MCF 10A (cell line): Measurements from ENCODE around the gene LRP3. TPM values are rescaled to one million over a fixed set of nuclear protein-coding genes. Genes with fewer than 3 reads are reported as not detected.

ENCODE experiments used
- BruUV-seq: library from RNA; stranded (reverse); fragments of 400-500 nt; replicated peaks from 2 replicates; lab custom pipeline; 2021; lab: Mats Ljungman, UMichigan
- CTCF ChIA-PET: fragments of 300-600 bp; sonication (Branson Sonifier 250); formaldehyde crosslinking; extraction: SDS; loops from one replicate; lab custom pipeline; 2021; ENCODE audit warnings: antibody characterized with exemption, inconsistent platforms; lab: Yijun Ruan, JAX
- POLR2A ChIA-PET: fragments of 300-600, 350-650 bp; sonication (Branson Sonifier 250); formaldehyde crosslinking; extraction: SDS; loops from one replicate; lab custom pipeline; 2020; ENCODE audit warnings: antibody characterized with exemption, inconsistent platforms; lab: Yijun Ruan, JAX
- DNase-seq: peaks from one replicate; pipeline ENCODE4 v3.0.0-alpha.2; 2018; ENCODE audit not compliant: unreplicated experiment
- H3K27ac Mint-ChIP-seq: one replicate; pipeline ENCODE4 v1.8.0; 2022; ENCODE audit warnings: mild to moderate bottlenecking, low read depth, mixed read lengths; ENCODE audit not compliant: unreplicated experiment
- H3K27me3 Mint-ChIP-seq: one replicate; pipeline ENCODE4 v1.8.0; 2022; ENCODE audit warnings: mixed read lengths; ENCODE audit not compliant: insufficient read depth, unreplicated experiment
- H3K36me3 Mint-ChIP-seq: one replicate; pipeline ENCODE4 v1.8.0; 2022; ENCODE audit warnings: mild to moderate bottlenecking, moderate library complexity, mixed read lengths; ENCODE audit not compliant: insufficient read depth, unreplicated experiment
- H3K4me1 Mint-ChIP-seq: one replicate; pipeline ENCODE4 v1.8.0; 2022; ENCODE audit warnings: mixed read lengths; ENCODE audit not compliant: insufficient read depth, unreplicated experiment
- H3K4me3 Mint-ChIP-seq: one replicate; pipeline ENCODE4 v1.8.0; 2022; ENCODE audit warnings: mild to moderate bottlenecking, moderate library complexity, mixed read lengths; ENCODE audit not compliant: unreplicated experiment
- H3K9me3 Mint-ChIP-seq: one replicate; pipeline ENCODE4 v1.8.0; 2022; ENCODE audit warnings: mixed read lengths; ENCODE audit not compliant: unreplicated experiment
- CTCF ChIP-seq: fragments of 200-600 bp; IDR thresholded peaks from one replicate; pipeline ENCODE4 v1.8.0; 2022; ENCODE audit warnings: antibody characterized with exemption, mild to moderate bottlenecking; ENCODE audit not compliant: unreplicated experiment
- intact Hi-C: fragments of 100-400 bp; cut with micrococcal nuclease; formaldehyde crosslinking; loops from 2 replicates; pipeline ENCODE4 v1.14.1; 2022
- total RNA-seq: library from RNA; stranded (reverse); gene quantifications from 2 replicates; pipeline ENCODE4 v1.2.3, GENCODE V29; 2022

Gene LRP3
- total RNA-seq, 1 experiment from 2014 or later = 7.7 TPM

GRCh38 chr19:33248553-33248953 lies 54.4 kb downstream of the LRP3 start:
- Mint-ChIP-seq H3K9me3 (no peaks in the 10 kb centered on the region), H3K27ac (no peak overlapping the region), H3K27me3 (peaks cover 8% of the 10 kb centered on the region), H3K4me3 (no peak overlapping the region), H3K36me3 (no peaks in the 10 kb centered on the region), H3K4me1 (no peaks in the 10 kb centered on the region)
- CTCF ChIA-PET = interaction anchor here (0.6 to 19.0 kb wide), 3 partner anchors 159 to 397 kb away, joined by 3 to 530 read pairs (median 6); partner anchors contain the start of gene GPATCH1
- POLR2A ChIA-PET = no interaction called here
- BruUV-seq = no TSS peak
- no peak for TF ChIP-seq CTCF
- no peak for DNase-seq
- intact Hi-C loops = no loop called here

DNA sequence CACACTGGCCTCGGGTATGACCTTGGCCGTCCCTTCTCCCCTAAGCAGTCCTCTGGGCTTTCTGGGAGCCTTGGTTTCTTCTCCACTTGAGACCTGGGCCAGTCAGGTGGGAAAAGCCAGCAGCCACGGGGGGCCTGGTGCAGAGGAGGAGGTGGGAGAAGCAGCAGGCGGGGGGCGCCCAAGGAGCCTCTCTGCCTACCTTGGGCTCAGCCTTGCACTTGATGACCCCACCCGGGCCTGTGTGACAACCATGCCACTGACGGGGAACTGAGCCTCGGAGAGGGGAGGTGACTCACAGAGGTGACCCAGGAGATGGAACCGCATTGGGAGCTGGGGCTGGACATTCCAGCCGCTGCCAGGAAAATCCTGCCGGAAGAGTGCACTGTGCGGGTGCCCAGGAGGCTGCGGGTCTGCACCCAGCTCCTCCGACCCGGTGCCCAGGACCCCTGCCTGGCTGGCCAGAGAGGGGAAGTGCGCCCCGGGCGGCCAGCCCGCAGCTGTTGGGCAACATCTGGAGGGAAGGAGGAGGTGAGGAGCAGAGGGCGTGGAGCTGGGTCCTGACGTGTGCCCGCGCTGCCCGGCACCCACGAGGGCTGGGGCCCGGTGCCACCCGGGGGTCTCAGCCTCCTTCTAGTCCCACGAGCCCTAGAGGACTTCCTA lies 55.0 kb downstream of the LRP3 start:
- H3K36me3 Mint-ChIP-seq = no peaks in the 10 kb centered on the region
- CTCF ChIA-PET = interaction anchor here (0.6 kb wide), 2 partner anchors 109 to 397 kb away, joined by 3 read pairs; no protein-coding TSS in a partner anchor
- H3K9me3 Mint-ChIP-seq = no peaks in the 10 kb centered on the region

GRCh38 chr19:33249740-33250366 lies 55.7 kb downstream of the LRP3 start:
- no peak overlapping the region for H3K4me3 Mint-ChIP-seq
- no peaks in the 10 kb centered on the region for H3K36me3 Mint-ChIP-seq
- H3K9me3 Mint-ChIP-seq = no peaks in the 10 kb centered on the region
- CTCF ChIA-PET = interaction anchor here (0.6 kb wide), 1 partner anchor 110 kb away, joined by 3 read pairs; no protein-coding TSS in a partner anchor
- no peak for DNase-seq
- no peaks in the 10 kb centered on the region for H3K4me1 Mint-ChIP-seq
- BruUV-seq = no TSS peak
- POLR2A ChIA-PET = no interaction called here
- H3K27me3 Mint-ChIP-seq = no peaks in the 10 kb centered on the region
- TF ChIP-seq CTCF = no peak
- no peak overlapping the region for H3K27ac Mint-ChIP-seq
- intact Hi-C loops = no loop called here

More for the DNA sequence above, 55.0 kb downstream of the LRP3 start:
- no peaks in the 10 kb centered on the region for H3K4me1 Mint-ChIP-seq
- peak; percentile 37 for DNase-seq
- POLR2A ChIA-PET = no interaction called here
- no TSS peak for BruUV-seq
- no peak overlapping the region for H3K4me3 Mint-ChIP-seq
- TF ChIP-seq CTCF = no peak
- H3K27ac Mint-ChIP-seq = no peak overlapping the region
- peaks cover 3% of the 10 kb centered on the region for H3K27me3 Mint-ChIP-seq
- intact Hi-C loops = no loop called here

DNA sequence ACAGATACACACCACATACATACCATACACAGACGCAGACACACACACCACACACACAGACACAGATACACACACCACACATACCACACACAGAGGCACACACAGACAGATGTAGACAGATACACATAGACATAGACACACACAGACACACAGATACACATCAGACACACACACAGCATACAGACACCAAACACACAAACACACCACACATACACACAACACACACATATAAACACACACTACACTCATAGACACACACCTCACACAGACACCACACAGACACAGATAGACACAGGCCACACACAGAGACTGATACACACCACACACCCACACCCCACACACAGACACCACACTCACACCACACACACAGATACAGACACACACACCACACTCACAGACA lies 56.4 kb downstream of the LRP3 start:
- ChIA-PET POLR2A (no interaction called here), CTCF (no interaction called here)
- TF ChIP-seq CTCF = no peak
- DNase-seq = no peak
- H3K27ac Mint-ChIP-seq = no peak overlapping the region
- H3K4me1 Mint-ChIP-seq = no peaks in the 10 kb centered on the region
- no peaks in the 10 kb centered on the region for H3K27me3 Mint-ChIP-seq
- no TSS peak for BruUV-seq
- intact Hi-C loops = no loop called here
- no peaks in the 10 kb centered on the region for H3K9me3 Mint-ChIP-seq
- no peak overlapping the region for H3K4me3 Mint-ChIP-seq
- no peaks in the 10 kb centered on the region for H3K36me3 Mint-ChIP-seq
